SH-SY5Y (cell line): ENCODE measurements around the gene CPN1.

Source experiments
- GATA2 ChIP-seq: IDR thresholded peaks from 2 replicates; pipeline ENCODE4 v1.6.1; 2011; ENCODE audit warnings: mild to moderate bottlenecking, low read depth, low read length
- GATA3 ChIP-seq: IDR thresholded peaks from 2 replicates; pipeline ENCODE4 v1.6.1; 2011; ENCODE audit warnings: low read depth, mild to moderate bottlenecking, low read length, moderate library complexity

GRCh38 chr10:100006243-100006886 is 75.3 kb downstream of the CPN1 start:
- no peak for TF ChIP-seq GATA3
- no peak for TF ChIP-seq GATA2
